NCI-H2227 (cell line): Measurements from ENCODE around the gene MBOAT7.
A peak's percentile ranks its signal among the peaks of the same experiment; 100 is the strongest.

Experiments used
- DNase-seq: peaks from one replicate; lab custom pipeline; 2025; ENCODE audit not compliant: unreplicated experiment; lab: John Stamatoyannopoulos, UW

Gene MBOAT7

GRCh38 chr19:54164369-54165068, 24.9 kb downstream of the MBOAT7 start:
- DNase-seq = no peak

GRCh38 chr19:54162884-54163283, 26.5 kb downstream of the MBOAT7 start:
- no peak for DNase-seq

- peak; percentile 79 for DNase-seq
Measured at GRCh38 chr19:54162241-54162805, 27.1 kb downstream of the MBOAT7 start.

- peak; percentile 70 for DNase-seq
Measured at GRCh38 chr19:54160854-54161253, 28.5 kb downstream of the MBOAT7 start.

GRCh38 chr19:54160182-54160811, 29.1 kb downstream of the MBOAT7 start:
- DNase-seq = peak; percentile 83

- DNase-seq = peak; percentile 100
Measured at GRCh38 chr19:54159352-54160181, 29.8 kb downstream of the MBOAT7 start, which contains the start of gene LENG1. Gene LENG1 (minus strand): TSS chr19:54159721. CDS start chr19:54159695, 26 bp downstream.

- DNase-seq = no peak
Measured at GRCh38 chr19:54158812-54159351, 30.5 kb downstream of the MBOAT7 start.

- DNase-seq = no peak
Measured at GRCh38 chr19:54156953-54157352, 32.4 kb downstream of the MBOAT7 start.

- no peak for DNase-seq
Measured at GRCh38 chr19:54156490-54156889, 32.9 kb downstream of the MBOAT7 start.

- DNase-seq = no peak
Measured at GRCh38 chr19:54155694-54156093, 33.7 kb downstream of the MBOAT7 start.

GRCh38 chr19:54154603-54155345, 34.6 kb downstream of the MBOAT7 start:
- DNase-seq = no peak

- DNase-seq = no peak
Measured at GRCh38 chr19:54153731-54154326, 35.6 kb downstream of the MBOAT7 start.

- DNase-seq = no peak
Measured at GRCh38 chr19:54152878-54153524, 36.4 kb downstream of the MBOAT7 start.

- DNase-seq = no peak
Measured at GRCh38 chr19:54152267-54152666, 37.1 kb downstream of the MBOAT7 start.

GRCh38 chr19:54151362-54152035, 37.9 kb downstream of the MBOAT7 start:
- no peak for DNase-seq

- no peak for DNase-seq
Measured at GRCh38 chr19:54149021-54149812, 40.2 kb downstream of the MBOAT7 start.

- peak; percentile 71 for DNase-seq
Measured at GRCh38 chr19:54148158-54148557, 41.2 kb downstream of the MBOAT7 start.

GRCh38 chr19:54147676-54148075, 41.7 kb downstream of the MBOAT7 start:
- peak; percentile 87 for DNase-seq
